Uterus (tissue), 2 donors: ENCODE results near the gene ELMO1.

Experiments
- CTCF ChIP-seq, 4 experiments: fragments of 200-600 bp in 2 of 4; fragments of 450-650 bp in 2 of 4; sonication (generic) in 2 of 4; IDR thresholded peaks; one replicate each; pipeline ENCODE4 v1.5.1; 2016 to 2019; ENCODE audit warnings: antibody characterized with exemption in 4 of 4, mild to moderate bottlenecking in 2 of 4, moderate library complexity in 1 of 4
- POLR2A ChIP-seq, 2 donors: fragments of 450-650 bp; IDR thresholded peaks; one replicate each; pipeline ENCODE4 v1.6.1; 2016; ENCODE audit warnings: antibody characterized with exemption in 2 of 2, mild to moderate bottlenecking in 1 of 2, moderate library complexity in 1 of 2

- no peak for TF ChIP-seq CTCF (IDR thresholded peaks at IDR 0.05)
- no peak for TF ChIP-seq POLR2A (IDR thresholded peaks at IDR 0.05)
These were observed 386.7 kb downstream of the ELMO1 start for GRCh38 chr7:37061849-37062559.
